ENCODE results near the gene GATA1. TPM values are rescaled to one million over a fixed set of nuclear protein-coding genes. Genes with fewer than 3 reads are reported as not detected.

Gene GATA1
- polyA plus RNA-seq, 1 of the 3 experiments (the other 2 are of a cell fraction), result not detected

DNA sequence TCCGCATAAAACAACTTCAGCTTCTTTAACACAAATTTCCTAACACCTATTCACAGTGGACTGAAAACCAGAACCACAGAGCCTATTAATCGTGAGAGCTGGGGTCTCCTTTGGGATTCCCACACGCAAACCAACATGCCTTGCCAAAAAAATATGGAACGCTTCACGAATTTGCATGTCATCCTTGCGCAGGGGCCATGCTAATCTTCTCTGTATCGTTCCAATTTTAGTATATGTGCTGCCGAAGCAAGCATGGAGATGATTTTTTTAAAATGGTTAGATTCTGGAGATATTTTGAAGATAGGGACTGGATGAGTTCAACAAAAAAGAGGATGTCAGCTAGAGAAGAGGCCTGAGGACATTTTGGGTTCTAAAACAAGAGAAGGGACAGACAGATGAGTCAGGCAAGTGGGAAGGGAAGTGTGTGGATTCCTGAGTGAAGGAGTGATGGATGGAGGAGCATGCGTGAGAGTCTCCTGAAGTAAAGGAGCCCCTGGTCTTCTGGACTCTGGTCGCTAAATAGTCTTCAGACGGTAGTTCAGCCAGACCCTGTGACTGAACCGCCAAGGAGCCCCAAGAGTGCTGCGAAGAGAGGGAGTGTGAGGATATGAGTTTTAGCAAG is 9.5 kb upstream of the GATA1 start:
- H3K4me1 ChIP-seq (ENCODE audit: control insufficient read depth in 1 of 2, insufficient read depth in 2 of 2, low read depth in 1 of 2, low read length in 1 of 2), result no peaks in the 10 kb centered on the region
- H3K4me2 ChIP-seq, result no peak overlapping the region
- 34% methylated on average over 13 of the region's 13 CpGs for WGBS (ENCODE audit: low lambda C conversion rate)
- H3F3A ChIP-seq (replicated peaks; ENCODE audit: insufficient read depth), result no peaks in the 10 kb centered on the region
- no peak for TF ChIP-seq SMC3 (IDR thresholded peaks at IDR 0.05; ENCODE audit: low read depth, low read length)
- TF ChIP-seq TEAD4 (IDR thresholded peaks at IDR 0.05; ENCODE audit: borderline replicate concordance, insufficient read depth), result no peak
- TF ChIP-seq RCOR1 (IDR thresholded peaks at IDR 0.05; ENCODE audit: low read length), result no peak
- TF ChIP-seq TAF1 (IDR thresholded peaks at IDR 0.05; ENCODE audit: borderline replicate concordance, low read depth, low read length), result no peak
- TF ChIP-seq, protein P1, sequence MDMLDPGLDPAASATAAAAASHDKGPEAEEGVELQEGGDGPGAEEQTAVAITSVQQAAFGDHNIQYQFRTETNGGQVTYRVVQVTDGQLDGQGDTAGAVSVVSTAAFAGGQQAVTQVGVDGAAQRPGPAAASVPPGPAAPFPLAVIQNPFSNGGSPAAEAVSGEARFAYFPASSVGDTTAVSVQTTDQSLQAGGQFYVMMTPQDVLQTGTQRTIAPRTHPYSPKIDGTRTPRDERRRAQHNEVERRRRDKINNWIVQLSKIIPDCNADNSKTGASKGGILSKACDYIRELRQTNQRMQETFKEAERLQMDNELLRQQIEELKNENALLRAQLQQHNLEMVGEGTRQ (IDR thresholded peaks at IDR 0.05; ENCODE audit: borderline replicate concordance, low read depth, low read length), result no peak
- no peak for TF ChIP-seq TCF12 (IDR thresholded peaks at IDR 0.05)
- H3K4me3 ChIP-seq (ENCODE audit: low read depth in 2 of 2, low read length in 1 of 2), result no peak overlapping the region
- H2AFZ ChIP-seq (ENCODE audit: low read depth), result no peak overlapping the region
- no peak overlapping the region for H3K27ac ChIP-seq (ENCODE audit: low read depth in 2 of 2, low read length in 1 of 2)
- H3K27me3 ChIP-seq (ENCODE audit: insufficient read depth), result peaks cover 24% of the 10 kb centered on the region; the same call in 1 of the 2 replicates
- H4K20me1 ChIP-seq (ENCODE audit: insufficient read depth), result no peaks in the 10 kb centered on the region
- CTCF ChIA-PET, result no interaction called here
- DNase-seq, result no peak
- no peak overlapping the region for H3K9ac ChIP-seq
- no peaks in the 10 kb centered on the region for H3K9me3 ChIP-seq
- POLR2A ChIA-PET, result no interaction called here
- H3K36me3 ChIP-seq (replicated peaks in 1 of 2; ENCODE audit: control insufficient read depth in 1 of 2, insufficient read depth in 2 of 2, low read length in 1 of 2), result no peaks in the 10 kb centered on the region
- H3K9me2 ChIP-seq, result no peaks in the 10 kb centered on the region
- no peaks in the 10 kb centered on the region for H3K79me2 ChIP-seq (ENCODE audit: insufficient read depth)

- WGBS (ENCODE audit: low lambda C conversion rate), result 47% methylated on average over 7 of the region's 7 CpGs
- H3K4me3 ChIP-seq (ENCODE audit: low read depth in 2 of 2, low read length in 1 of 2), result no peak overlapping the region
- CTCF ChIA-PET, result no interaction called here
- H3K9ac ChIP-seq, result no peak overlapping the region
- POLR2A ChIA-PET, result no interaction called here
- no peaks in the 10 kb centered on the region for H3K4me1 ChIP-seq (ENCODE audit: control insufficient read depth in 1 of 2, insufficient read depth in 2 of 2, low read depth in 1 of 2, low read length in 1 of 2)
- DNase-seq, result no peak
- H3K27ac ChIP-seq (ENCODE audit: low read depth in 2 of 2, low read length in 1 of 2), result no peak overlapping the region
- no peaks in the 10 kb centered on the region for H3K9me2 ChIP-seq
- no peak overlapping the region for H2AFZ ChIP-seq (ENCODE audit: low read depth)
- H3K27me3 ChIP-seq (ENCODE audit: insufficient read depth), result peaks cover 10% of the 10 kb centered on the region; the same call in 1 of the 2 replicates
- H3K79me2 ChIP-seq (ENCODE audit: insufficient read depth), result no peaks in the 10 kb centered on the region
- no peaks in the 10 kb centered on the region for H3F3A ChIP-seq (replicated peaks; ENCODE audit: insufficient read depth)
- no peaks in the 10 kb centered on the region for H4K20me1 ChIP-seq (ENCODE audit: insufficient read depth)
- H3K36me3 ChIP-seq (replicated peaks in 1 of 2; ENCODE audit: control insufficient read depth in 1 of 2, insufficient read depth in 2 of 2, low read length in 1 of 2), result no peaks in the 10 kb centered on the region
- no peaks in the 10 kb centered on the region for H3K9me3 ChIP-seq
- H3K4me2 ChIP-seq, result no peak overlapping the region
- no peak for TF ChIP-seq REST (IDR thresholded peaks at IDR 0.05; ENCODE audit: low read depth, low read length)
- no peak for TF ChIP-seq RAD21 (IDR thresholded peaks at IDR 0.05; ENCODE audit: low read length)
- no peak for TF ChIP-seq NFIC (IDR thresholded peaks at IDR 0.05; ENCODE audit: borderline replicate concordance)
- TF ChIP-seq YY1 (IDR thresholded peaks at IDR 0.05; ENCODE audit: low read depth), result no peak
- no peak for TF ChIP-seq TAF1 (IDR thresholded peaks at IDR 0.05; ENCODE audit: borderline replicate concordance, low read depth, low read length)
- TF ChIP-seq, protein P2, sequence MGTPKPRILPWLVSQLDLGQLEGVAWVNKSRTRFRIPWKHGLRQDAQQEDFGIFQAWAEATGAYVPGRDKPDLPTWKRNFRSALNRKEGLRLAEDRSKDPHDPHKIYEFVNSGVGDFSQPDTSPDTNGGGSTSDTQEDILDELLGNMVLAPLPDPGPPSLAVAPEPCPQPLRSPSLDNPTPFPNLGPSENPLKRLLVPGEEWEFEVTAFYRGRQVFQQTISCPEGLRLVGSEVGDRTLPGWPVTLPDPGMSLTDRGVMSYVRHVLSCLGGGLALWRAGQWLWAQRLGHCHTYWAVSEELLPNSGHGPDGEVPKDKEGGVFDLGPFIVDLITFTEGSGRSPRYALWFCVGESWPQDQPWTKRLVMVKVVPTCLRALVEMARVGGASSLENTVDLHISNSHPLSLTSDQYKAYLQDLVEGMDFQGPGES (IDR thresholded peaks at IDR 0.05; ENCODE audit: low read depth, low read length), result no peak
- no peak for TF ChIP-seq RCOR1 (IDR thresholded peaks at IDR 0.05; ENCODE audit: low read length)
- no peak for TF ChIP-seq TEAD4 (IDR thresholded peaks at IDR 0.05; ENCODE audit: borderline replicate concordance, insufficient read depth)
- TF ChIP-seq, protein P3, sequence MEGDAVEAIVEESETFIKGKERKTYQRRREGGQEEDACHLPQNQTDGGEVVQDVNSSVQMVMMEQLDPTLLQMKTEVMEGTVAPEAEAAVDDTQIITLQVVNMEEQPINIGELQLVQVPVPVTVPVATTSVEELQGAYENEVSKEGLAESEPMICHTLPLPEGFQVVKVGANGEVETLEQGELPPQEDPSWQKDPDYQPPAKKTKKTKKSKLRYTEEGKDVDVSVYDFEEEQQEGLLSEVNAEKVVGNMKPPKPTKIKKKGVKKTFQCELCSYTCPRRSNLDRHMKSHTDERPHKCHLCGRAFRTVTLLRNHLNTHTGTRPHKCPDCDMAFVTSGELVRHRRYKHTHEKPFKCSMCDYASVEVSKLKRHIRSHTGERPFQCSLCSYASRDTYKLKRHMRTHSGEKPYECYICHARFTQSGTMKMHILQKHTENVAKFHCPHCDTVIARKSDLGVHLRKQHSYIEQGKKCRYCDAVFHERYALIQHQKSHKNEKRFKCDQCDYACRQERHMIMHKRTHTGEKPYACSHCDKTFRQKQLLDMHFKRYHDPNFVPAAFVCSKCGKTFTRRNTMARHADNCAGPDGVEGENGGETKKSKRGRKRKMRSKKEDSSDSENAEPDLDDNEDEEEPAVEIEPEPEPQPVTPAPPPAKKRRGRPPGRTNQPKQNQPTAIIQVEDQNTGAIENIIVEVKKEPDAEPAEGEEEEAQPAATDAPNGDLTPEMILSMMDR (IDR thresholded peaks at IDR 0.05), result no peak
- TF ChIP-seq, protein P4, sequence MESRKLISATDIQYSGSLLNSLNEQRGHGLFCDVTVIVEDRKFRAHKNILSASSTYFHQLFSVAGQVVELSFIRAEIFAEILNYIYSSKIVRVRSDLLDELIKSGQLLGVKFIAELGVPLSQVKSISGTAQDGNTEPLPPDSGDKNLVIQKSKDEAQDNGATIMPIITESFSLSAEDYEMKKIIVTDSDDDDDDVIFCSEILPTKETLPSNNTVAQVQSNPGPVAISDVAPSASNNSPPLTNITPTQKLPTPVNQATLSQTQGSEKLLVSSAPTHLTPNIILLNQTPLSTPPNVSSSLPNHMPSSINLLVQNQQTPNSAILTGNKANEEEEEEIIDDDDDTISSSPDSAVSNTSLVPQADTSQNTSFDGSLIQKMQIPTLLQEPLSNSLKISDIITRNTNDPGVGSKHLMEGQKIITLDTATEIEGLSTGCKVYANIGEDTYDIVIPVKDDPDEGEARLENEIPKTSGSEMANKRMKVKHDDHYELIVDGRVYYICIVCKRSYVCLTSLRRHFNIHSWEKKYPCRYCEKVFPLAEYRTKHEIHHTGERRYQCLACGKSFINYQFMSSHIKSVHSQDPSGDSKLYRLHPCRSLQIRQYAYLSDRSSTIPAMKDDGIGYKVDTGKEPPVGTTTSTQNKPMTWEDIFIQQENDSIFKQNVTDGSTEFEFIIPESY (IDR thresholded peaks at IDR 0.05; ENCODE audit: borderline replicate concordance, low read depth), result no peak
- TF ChIP-seq RFX5 (IDR thresholded peaks at IDR 0.05; ENCODE audit: low read length), result no peak
- TF ChIP-seq USF1 (IDR thresholded peaks at IDR 0.05; ENCODE audit: borderline replicate concordance, low read depth), result no peak
- TF ChIP-seq NRF1 (IDR thresholded peaks at IDR 0.05; ENCODE audit: low read depth, low read length), result no peak
- TF ChIP-seq ELF1 (IDR thresholded peaks at IDR 0.05), result no peak
These were observed 7.0 kb upstream of the GATA1 start for GRCh38 chrX:48779399-48779798.
